ENCODE measurements around the gene NAMPT.
"Not testable (repeated sequence)": the region's sequence is repeated elsewhere in the genome, so short reads cannot be mapped to it uniquely, and the experiment has no call there.

Gene NAMPT

GRCh38 chr7:106284714-106285050 is at the start of gene NAMPT:
Gene NAMPT, minus strand, starts transcription at chr7:106284983. Its CDS starts 99 bp downstream, at chr7:106284884.
- no peak for DNase-seq (ENCODE audit: low read depth)

DNA sequence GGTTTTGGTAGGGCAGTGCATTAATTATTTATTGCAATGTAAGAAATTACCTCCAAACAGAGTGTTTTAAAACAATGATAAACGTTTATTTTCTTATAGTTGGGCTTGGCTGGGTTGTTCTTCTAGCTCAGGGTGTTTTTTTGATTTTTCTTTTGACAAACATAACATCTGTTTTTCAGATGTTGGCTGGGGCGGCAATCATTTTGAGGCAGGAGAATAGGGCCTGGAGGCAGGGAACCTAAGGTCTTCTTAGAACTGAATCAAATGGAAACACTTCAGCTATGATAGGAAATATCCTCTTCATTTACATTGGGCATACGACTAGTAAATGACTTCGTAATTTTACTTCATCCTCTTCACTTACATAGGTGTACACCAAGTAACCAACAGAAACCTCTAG is 47.4 kb upstream of the NAMPT start:
- DNase-seq (ENCODE audit: low read depth): no peak

DNA sequence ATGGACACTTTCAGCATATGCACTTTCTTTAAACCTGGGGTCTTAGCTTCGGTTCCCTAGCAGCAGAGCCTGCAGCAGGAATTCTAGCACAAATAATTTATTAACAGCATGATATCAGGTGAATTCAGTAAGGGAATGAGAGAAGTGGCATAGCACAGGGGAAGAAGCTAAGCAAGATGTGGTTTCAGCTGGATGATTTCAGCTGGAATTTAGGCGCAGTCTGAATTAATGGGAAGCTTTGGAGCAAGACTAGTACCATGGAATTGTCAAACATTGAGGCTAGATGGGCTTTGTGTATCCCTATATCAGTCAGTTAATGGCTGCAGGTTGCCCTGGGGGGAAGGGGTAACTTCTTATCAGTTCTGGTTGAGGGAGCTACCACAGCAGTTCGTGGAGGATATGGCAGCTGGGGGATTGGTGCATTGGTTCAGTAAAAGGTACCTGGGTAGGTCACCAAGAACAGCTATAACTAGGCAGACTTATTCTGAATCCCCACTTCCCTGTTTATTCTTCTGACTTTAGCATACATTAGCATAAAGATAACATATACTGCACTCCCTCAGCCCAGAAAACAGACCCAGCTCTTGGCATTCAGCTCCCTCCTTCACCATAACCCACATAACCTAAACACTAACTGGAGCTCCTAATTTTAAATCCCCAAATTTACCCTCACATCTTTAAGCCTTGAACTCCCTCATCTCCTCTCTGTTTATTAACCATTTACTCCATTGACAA is 46.8 kb upstream of the NAMPT start:
- DNase-seq (ENCODE audit: low read depth): no peak

DNA sequence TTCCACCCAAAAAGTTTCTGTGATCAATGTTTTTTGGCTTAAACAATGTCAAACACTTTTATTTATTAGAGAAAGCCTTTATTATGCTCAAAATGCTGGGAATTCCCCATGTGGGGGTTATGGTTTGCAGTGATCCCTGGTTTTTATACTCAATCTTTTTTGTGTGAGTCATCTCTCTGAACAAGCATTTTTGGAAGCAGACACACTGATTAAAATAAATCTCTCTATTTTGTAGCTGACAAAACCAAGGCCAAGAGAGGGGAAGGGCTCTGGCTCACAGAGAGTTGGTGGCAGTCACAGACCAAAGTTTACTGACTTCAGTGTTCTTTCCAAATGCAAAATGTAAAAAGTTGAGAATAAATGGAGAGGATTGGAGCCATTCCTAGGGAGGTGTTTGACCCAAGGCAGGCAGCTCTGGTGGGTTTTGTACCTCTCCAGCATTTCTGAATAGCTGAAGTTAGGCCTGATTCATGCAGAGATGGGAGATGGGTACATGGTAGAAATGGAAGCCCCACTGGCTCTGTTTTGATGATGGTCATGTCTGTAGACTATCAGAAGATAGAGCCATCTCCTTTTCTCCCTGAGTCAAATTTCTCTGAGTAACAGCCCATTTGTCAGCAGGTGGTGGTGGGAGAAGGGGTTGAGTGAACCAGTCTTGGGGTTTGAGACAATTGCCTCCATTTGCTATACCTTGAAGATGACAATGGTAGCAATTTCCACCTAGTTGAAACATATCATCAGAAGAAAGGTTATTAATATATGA is 45.4 kb upstream of the NAMPT start:
- DNase-seq (ENCODE audit: low read depth): peak; percentile 46

GRCh38 chr7:106329408-106329807 is 44.6 kb upstream of the NAMPT start:
- no peak for DNase-seq (ENCODE audit: low read depth)

- DNase-seq (ENCODE audit: low read depth): no peak
Observed at GRCh38 chr7:106327538-106328481, 43.0 kb upstream of the NAMPT start.

DNA sequence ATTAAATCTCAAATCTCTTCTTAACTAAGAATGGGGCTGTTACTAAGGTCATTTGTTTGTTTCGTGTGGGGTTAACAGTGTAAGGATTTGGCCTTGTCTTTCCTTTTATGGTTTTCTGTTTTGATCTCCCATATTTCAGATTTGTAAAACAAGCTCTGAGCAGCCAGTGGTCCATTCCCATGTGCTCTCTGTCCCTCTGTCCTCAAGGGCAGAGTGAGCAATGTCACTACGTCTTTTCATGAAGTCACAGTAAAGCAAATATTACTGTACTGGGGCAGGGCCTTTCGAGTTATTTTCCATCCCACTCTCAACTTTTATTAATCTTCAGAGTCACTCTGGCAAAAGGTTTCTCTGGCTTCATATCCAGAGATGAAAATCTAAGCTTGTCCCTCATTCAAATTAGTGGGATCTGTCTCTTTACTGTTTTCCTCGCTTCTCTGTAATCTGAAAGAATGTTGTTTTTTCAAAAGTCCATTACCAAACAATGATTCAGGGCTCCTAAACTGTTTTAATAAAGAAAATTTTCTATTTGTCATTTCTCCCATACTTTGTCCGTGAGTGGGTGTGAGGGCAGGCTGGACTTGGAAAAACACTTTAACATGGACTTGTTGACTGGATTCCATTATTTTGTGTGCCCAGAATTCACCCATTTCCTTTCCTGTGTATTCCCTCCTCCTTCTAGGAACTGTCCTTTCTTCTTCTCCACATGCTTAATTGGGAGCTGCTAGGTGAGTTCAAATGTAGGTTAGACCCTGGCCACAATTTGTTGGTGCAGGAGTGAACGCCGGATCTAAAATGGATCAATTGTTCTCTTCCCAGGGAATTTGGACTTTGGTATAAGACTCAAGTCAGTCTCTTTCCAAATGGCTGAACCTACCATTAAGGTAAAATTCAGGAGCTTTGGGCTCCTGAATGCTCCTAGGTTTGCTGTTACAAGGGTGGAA is 42.1 kb upstream of the NAMPT start:
- DNase-seq (ENCODE audit: low read depth): peak; percentile 24

DNA sequence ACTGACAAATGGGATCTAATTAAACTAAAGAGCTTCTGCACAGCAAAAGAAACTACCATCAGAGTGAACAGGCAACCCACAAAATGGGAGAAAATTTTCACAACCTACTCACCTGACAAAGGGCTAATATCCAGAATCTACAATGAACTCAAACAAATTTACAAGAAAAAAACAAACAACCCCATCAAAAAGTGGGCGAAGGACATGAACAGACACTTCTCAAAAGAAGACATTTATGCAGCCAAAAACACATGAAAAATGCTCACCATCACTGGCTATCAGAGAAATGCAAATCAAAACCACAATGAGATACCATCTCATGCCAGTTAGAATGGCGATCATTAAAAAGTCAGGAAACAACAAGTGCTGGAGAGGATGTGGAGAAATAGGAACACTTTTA is 39.7 kb upstream of the NAMPT start:
- DNase-seq (ENCODE audit: low read depth): not testable (repeated sequence)

DNA sequence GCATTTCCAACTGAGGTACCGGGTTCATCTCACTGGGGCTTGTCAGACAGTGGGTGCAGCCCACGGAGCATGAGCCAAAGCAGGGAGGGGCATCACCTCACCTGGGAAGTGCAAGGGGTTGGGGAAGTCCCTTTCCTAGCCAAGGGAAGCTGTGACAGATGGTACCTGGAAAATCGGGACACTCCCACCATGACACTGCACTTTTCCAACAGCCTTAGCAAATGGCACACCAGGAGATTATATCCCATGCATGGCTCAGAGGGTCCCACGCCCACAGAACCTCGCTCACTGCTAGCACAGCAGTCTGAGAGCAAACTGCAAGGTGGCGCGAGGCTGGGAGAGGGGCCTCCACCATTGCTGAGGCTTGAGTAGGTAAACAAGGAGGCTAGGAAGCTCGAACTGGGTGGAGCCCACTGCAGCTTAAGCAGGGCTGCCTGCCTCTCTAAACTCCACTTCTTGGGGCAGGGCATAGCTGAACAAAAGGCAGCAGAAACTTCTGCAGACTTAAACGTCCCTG is 35.5 kb upstream of the NAMPT start:
- DNase-seq (ENCODE audit: low read depth): not testable (repeated sequence)

DNA sequence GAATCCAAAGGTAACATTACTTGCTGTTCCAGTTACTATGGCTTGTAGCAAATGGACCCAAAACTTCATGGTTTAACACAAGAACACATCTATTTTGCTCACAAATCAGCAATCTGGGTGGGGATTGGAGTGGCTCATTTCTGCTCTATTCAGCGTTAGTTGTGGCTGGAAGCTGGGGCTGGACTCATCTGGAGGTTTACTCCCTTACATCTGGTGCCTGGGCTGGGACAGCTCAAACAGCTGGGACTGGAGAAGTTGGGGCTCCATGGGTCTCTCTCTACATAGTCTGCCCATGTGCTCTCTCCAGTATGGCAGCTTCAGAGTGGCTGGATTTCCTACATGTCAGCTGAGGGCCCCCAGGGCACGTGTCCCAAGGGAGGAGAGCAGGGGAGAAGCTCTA is 33.7 kb upstream of the NAMPT start:
- no peak for DNase-seq (ENCODE audit: low read depth)

- no peak for DNase-seq (ENCODE audit: low read depth)
Observed at GRCh38 chr7:106317971-106318370, 33.2 kb upstream of the NAMPT start.

DNA sequence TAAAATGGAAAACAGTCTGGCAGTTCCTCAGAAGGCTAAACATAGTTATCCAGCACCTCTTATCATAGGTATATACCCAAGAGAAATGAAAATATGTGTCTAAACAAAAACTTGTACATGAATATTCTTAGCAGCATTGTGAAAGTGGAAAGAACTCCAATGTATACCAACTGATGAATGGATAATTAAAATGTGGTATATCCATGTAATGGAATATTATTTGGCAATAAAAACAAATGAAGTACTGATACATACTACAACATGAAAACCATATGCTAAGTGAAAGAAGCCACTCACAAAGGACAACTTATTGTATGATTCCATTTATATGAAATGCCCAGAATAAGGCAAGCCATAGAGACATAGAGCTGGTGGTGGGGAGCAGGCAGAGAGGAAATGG is 32.2 kb upstream of the NAMPT start:
- DNase-seq (ENCODE audit: low read depth): no peak

DNA sequence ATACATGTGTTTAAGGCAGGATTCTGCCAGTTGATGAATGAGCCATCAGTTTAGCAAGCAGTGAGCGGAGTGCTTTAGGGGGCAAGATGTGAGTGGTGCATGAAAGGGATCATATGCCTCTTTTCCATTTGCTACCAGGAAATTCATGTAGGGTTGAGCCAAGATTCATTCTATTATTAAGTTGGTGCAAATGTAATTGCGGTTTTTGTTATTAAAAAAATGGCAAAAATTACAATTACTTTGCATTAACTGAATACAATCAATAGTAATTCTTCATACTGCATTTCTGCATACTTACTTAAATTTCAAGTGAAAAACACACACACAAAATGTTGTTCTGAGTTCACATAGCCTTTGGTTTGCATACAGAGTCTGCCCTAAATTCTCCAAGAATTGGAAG is 30.1 kb upstream of the NAMPT start:
- no peak for DNase-seq (ENCODE audit: low read depth)

DNA sequence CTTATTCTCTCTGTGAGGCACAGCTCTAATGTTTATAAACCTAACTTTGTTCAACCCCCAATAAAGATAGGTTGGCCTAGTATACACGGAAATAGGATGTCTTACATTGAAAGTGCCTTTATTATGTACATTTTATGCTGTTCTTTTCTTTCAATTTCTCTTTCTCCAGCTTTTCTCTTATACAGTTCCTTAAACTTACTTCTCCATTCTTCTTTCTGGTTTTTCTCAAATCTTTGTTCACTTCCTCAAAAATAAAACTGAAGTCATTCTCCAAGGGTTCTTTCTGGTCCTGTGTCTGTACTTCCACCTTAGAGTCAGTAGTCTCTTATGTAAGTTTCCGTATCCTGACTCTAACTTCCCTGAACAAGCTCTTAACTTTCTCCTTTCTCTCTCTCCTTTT is 29.2 kb upstream of the NAMPT start:
- no peak for DNase-seq (ENCODE audit: low read depth)

DNA sequence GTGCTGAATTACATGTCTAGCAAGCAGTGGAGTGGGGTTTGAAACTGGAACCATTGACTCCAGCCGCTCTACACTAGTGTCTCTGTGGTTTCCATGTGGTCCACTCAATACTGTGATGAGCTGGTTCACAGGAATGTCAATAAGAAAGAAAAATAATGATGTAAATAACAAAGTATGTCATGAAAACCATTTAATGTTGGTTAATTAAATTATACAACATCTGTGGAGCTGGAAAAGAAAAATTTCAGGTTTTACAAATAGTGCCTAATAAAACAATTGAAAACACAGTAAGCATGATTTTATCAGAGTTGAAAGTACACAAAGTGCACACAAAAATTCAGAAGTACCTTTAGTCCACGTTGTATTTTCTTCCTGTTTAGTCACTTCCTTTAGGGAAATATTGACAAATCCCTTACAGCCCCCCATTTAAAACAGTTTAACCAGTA is 28.7 kb upstream of the NAMPT start:
- DNase-seq (ENCODE audit: low read depth): peak; percentile 38

- no peak for DNase-seq (ENCODE audit: low read depth)
Observed at GRCh38 chr7:106312906-106313305, 28.1 kb upstream of the NAMPT start.

DNA sequence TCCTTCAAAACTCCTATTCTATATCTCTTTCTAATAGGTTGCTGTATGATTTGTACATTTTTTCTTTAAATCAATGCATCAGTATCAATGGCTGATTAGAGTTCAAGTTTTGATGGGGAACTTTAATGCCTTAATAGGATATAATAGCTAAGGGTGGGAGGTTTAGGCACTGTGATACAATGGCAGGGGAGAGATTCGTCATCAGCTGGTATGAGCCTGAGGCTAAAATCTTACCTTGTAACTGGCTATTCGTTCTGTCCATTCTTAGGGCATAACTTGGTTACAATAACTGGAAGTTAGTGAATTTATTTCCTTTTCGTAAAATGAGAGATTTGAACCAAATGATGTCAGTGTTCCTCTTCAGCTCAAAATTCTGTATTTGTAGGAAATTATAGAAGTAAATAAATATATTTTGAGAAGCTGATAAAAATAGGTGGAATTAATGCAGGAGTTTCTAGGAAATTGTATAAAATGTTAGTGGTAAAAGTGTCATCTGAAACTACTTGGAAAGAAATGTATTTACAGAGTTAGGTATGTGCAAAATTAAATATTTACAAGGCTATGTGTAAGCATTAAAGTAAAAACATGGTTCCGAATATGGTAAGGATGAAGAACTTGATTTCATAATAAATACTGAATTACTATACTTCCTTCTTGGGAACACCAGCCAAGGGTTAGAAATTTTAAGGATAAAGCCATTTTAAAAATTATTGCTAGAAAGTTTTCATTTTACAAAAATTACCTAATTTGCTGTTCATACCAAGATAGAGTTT is 27.5 kb upstream of the NAMPT start:
- no peak for DNase-seq (ENCODE audit: low read depth)

DNA sequence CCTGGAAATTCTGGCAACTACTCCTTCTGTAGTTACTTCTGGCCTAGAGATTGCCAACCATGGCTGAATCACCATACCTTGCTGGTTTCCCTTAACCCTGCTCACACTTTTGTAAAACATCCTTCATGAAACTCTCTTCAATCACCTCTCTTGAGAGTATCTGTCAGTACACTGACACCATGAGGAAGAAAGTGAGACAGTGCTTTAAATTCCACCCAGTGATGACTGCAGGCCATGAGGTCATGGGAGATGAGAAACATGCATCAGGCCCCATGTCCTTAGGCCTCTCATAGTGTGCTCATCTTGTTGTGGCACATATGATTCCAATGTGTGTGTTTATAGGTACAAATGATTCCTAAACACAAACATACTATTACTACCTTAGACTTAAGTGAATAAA is 24.6 kb upstream of the NAMPT start:
- no peak for DNase-seq (ENCODE audit: low read depth)

DNA sequence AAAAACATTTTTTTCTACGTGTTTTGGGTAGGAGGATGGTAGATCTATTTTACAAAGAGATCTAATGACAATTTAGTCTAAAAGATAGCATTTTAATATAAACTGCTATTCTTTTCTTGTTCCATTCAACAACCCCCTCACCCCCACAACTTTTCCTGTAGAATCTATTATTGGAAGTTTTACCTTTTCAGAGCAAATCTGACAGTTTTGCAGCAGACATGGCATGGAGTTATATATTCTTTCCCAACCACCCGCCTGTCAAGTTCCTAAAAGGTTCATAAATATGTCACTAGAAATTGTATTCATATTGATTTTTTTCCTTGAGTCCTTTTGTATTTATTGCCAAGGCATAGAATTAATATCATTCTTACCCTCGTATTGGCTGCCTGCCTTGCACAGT is 21.5 kb upstream of the NAMPT start:
- DNase-seq (ENCODE audit: low read depth): no peak

- no peak for DNase-seq (ENCODE audit: low read depth)
Observed at GRCh38 chr7:106305732-106306131, 20.9 kb upstream of the NAMPT start.

All from GM04503 (cell line).